OCI-LY1 (cell line): ENCODE data around the gene RET.

Experiments
- H2AFZ ChIP-seq: fragments of 200-600 bp; sonication (generic), shearing (Covaris generic); 2 replicates; pipeline ENCODE4 v1.6.0; 2014; ENCODE audit warnings: antibody characterized with exemption, mild to moderate bottlenecking, low read length
- H3F3A ChIP-seq: fragments of 200-600 bp; sonication (generic), shearing (Covaris generic); 2 replicates; pipeline ENCODE4 v1.6.0; 2014; ENCODE audit warnings: mild to moderate bottlenecking, antibody characterized with exemption, low read length, moderate library complexity; ENCODE audit not compliant: insufficient read depth
- H3K27ac ChIP-seq: fragments of 200-600 bp; sonication (generic); 2 replicates; pipeline ENCODE4 v1.5.1; 2014; ENCODE audit warnings: low read length, mixed run types, mild to moderate bottlenecking, low read depth; ENCODE audit not compliant: poor library complexity, severe bottlenecking
- H3K27me3 ChIP-seq: fragments of 200-600 bp; sonication (generic); 2 replicates; pipeline ENCODE4 v1.6.0; 2014; ENCODE audit warnings: antibody characterized with exemption, mild to moderate bottlenecking, low read length, moderate library complexity; ENCODE audit not compliant: insufficient read depth
- H3K36me3 ChIP-seq: fragments of 200-600 bp; sonication (generic); 2 replicates; pipeline ENCODE4 v1.6.1; 2014; ENCODE audit warnings: mild to moderate bottlenecking, antibody characterized with exemption, low read length, moderate library complexity, mixed read lengths; ENCODE audit not compliant: insufficient read depth
- H3K4me1 ChIP-seq: fragments of 200-600 bp; sonication (generic); 2 replicates; pipeline ENCODE4 v1.5.1; 2014; ENCODE audit warnings: mild to moderate bottlenecking, low read length, moderate library complexity; ENCODE audit not compliant: insufficient read depth, severe bottlenecking
- H3K4me2 ChIP-seq: fragments of 200-600 bp; sonication (generic), shearing (Covaris generic); 2 replicates; pipeline ENCODE4 v1.6.1; 2014; ENCODE audit warnings: low read length
- H3K4me3 ChIP-seq: fragments of 200-600 bp; sonication (generic); 2 replicates; pipeline ENCODE4 v1.5.1; 2014; ENCODE audit warnings: low read length, low read depth, mild to moderate bottlenecking, mixed read lengths; ENCODE audit not compliant: poor library complexity, severe bottlenecking
- H3K79me2 ChIP-seq: fragments of 200-600 bp; shearing (Covaris generic); 2 replicates; pipeline ENCODE4 v1.6.1; 2016; ENCODE audit warnings: mixed run types, low read length, mixed read lengths; ENCODE audit not compliant: insufficient read depth
- H3K9ac ChIP-seq: fragments of 200-600 bp; sonication (generic), shearing (Covaris generic); 2 replicates; pipeline ENCODE4 v1.6.1; 2014; ENCODE audit warnings: mild to moderate bottlenecking, low read length, mixed read lengths
- H3K9me2 ChIP-seq: fragments of 200-600 bp; sonication (generic), shearing (Covaris generic); 2 replicates; pipeline ENCODE4 v1.6.1; 2014; ENCODE audit warnings: low read depth, mild to moderate bottlenecking, low read length, mixed read lengths
- H3K9me3 ChIP-seq: fragments of 200-600 bp; shearing (Covaris generic); 2 replicates; pipeline ENCODE4 v1.6.1; 2014; ENCODE audit warnings: low read length, mixed read lengths
- H4K20me1 ChIP-seq: fragments of 200-600 bp; sonication (generic), shearing (Covaris generic); 2 replicates; pipeline ENCODE4 v1.6.0; 2016; ENCODE audit warnings: mild to moderate bottlenecking, low read length; ENCODE audit not compliant: insufficient read depth
- EZH2 ChIP-seq: fragments of 200-600 bp; sonication (generic), shearing (Covaris generic); IDR thresholded peaks from 2 replicates; pipeline ENCODE4 v1.8.0; 2017; ENCODE audit warnings: borderline replicate concordance, mixed run types, mild to moderate bottlenecking, antibody characterized with exemption, low read length, moderate library complexity, mixed read lengths
- TF ChIP-seq, protein P1 (sequence below): fragments of 200-600 bp; sonication (generic), shearing (Covaris generic); IDR thresholded peaks from 2 replicates; pipeline ENCODE4 v1.5.1; 2017; ENCODE audit warnings: mild to moderate bottlenecking, antibody characterized with exemption, low read length, moderate library complexity, mixed read lengths

The RET gene

DNA sequence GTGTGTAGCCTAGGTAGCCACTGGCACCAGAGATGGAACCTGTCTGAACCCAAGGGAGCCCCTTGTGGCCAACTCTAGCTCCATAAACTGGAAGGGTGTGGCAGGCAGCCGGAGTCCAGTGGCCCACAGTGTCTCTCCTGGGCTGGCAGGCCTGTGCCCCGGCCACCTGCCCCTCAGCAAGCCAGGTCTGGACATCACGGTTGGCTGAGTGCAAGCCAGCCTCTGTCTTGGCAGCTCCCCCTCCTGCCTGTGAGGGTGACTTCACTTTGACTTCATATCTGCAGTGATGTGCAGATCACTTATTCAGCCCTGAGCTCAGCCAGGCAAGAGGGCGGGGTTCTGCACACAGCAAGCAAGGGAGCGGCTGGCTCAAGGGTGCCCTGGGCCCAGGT, 1.3 kb upstream of the RET start:
- H4K20me1 ChIP-seq, result no peaks in the 10 kb centered on the region
- no peak overlapping the region for H3K4me3 ChIP-seq
- no peaks in the 10 kb centered on the region for H3K79me2 ChIP-seq
- H3K27me3 ChIP-seq, result no peaks in the 10 kb centered on the region
- H3K27ac ChIP-seq, result no peak overlapping the region
- H3K9me3 ChIP-seq, result no peaks in the 10 kb centered on the region
- no peaks in the 10 kb centered on the region for H3K36me3 ChIP-seq
- H3K9me2 ChIP-seq, result no peaks in the 10 kb centered on the region
- no peak overlapping the region for H2AFZ ChIP-seq
- TF ChIP-seq, protein P1, sequence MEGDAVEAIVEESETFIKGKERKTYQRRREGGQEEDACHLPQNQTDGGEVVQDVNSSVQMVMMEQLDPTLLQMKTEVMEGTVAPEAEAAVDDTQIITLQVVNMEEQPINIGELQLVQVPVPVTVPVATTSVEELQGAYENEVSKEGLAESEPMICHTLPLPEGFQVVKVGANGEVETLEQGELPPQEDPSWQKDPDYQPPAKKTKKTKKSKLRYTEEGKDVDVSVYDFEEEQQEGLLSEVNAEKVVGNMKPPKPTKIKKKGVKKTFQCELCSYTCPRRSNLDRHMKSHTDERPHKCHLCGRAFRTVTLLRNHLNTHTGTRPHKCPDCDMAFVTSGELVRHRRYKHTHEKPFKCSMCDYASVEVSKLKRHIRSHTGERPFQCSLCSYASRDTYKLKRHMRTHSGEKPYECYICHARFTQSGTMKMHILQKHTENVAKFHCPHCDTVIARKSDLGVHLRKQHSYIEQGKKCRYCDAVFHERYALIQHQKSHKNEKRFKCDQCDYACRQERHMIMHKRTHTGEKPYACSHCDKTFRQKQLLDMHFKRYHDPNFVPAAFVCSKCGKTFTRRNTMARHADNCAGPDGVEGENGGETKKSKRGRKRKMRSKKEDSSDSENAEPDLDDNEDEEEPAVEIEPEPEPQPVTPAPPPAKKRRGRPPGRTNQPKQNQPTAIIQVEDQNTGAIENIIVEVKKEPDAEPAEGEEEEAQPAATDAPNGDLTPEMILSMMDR, result peak; percentile 17; the same call in 1 of the 2 replicates
- no peak for TF ChIP-seq EZH2
- no peak overlapping the region for H3K4me2 ChIP-seq
- H3K4me1 ChIP-seq, result no peaks in the 10 kb centered on the region
- H3K9ac ChIP-seq, result no peak overlapping the region
- H3F3A ChIP-seq, result no peaks in the 10 kb centered on the region

DNA sequence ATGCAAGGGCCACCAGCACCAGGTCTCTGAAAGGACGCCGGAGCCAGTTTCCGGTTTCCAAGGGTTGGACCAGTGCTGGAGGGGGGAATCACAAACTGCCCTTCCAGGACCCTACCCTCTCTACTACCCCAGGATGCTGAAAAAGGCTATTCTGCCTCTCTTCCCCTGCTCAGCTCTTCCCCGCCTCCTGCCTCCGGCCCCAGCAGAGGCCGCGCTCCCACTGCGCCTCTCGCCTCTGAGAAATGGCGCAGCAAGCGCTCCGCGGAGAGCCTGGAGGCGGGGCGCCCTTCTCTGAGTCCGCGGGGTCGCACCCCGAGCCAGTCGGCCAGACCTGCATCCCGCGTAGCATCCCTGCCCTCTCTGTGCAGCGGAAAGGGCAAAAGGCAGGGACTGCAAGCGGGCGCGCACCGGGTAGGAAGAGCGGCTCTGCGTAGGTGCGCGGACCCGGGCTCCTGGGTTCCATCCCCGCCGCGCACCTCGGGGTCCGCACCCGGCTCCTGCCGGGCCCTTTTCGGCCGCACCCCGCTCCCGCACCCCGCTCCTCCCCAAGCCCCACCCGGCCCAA, 476 bp upstream of the RET start:
- Histone ChIP-seq H3K4me1 (no peaks in the 10 kb centered on the region), H3K4me3 (no peak overlapping the region), H4K20me1 (no peaks in the 10 kb centered on the region), H3K9me2 (no peaks in the 10 kb centered on the region), H3K79me2 (no peaks in the 10 kb centered on the region), H3K36me3 (no peaks in the 10 kb centered on the region), H3K4me2 (no peak overlapping the region), H3K9me3 (no peaks in the 10 kb centered on the region), H2AFZ (no peak overlapping the region), H3K27me3 (no peaks in the 10 kb centered on the region), H3F3A (no peaks in the 10 kb centered on the region), H3K27ac (no peak overlapping the region), H3K9ac (no peak overlapping the region)
- no peak for TF ChIP-seq EZH2
- TF ChIP-seq, protein P1, result no peak

DNA sequence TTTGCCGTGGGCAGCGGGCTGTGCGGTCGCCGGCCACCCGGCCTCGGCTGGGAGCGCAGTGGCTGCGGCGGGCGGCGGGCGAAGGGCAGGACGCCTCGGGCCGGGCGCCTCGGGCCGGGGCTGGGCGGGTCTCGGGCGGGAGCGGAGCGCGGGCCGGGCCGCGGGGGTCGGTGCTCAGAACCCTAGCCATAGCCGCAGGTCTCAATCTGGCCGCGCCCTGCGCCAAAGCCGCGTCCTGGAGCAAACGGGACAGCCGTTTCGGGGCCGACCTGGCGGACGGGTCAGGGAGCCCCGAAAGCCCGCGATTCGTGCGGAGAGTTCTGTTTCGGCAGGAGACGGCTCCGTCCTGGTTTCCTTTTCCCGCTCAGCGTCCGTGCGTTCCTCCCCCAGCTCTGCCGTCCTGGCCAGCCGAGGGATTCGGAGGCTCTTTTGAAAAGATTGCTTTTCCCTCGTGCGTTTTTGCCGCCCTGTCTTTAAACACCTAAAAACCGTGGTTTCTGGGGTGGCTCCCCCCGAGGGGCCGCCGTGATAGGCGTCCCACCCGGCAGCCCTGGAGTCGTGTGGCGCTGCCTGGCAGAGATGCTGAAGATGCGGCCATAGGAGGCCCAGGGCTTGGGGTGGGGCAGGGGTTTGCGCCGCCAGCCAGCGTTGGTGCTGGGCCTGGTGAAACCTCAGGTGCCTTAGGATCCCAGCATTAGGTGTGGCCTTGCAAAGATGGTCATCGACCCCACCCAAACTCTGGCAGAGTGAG, 727 bp downstream of the RET start:
- no peak overlapping the region for H3K9ac ChIP-seq
- no peaks in the 10 kb centered on the region for H3F3A ChIP-seq
- H2AFZ ChIP-seq, result no peak overlapping the region
- TF ChIP-seq, protein P1, result no peak
- TF ChIP-seq EZH2, result no peak
- H3K27ac ChIP-seq, result no peak overlapping the region
- H3K4me3 ChIP-seq, result no peak overlapping the region
- H3K9me3 ChIP-seq, result no peaks in the 10 kb centered on the region
- no peaks in the 10 kb centered on the region for H3K27me3 ChIP-seq
- no peak overlapping the region for H3K4me2 ChIP-seq
- no peaks in the 10 kb centered on the region for H3K9me2 ChIP-seq
- no peaks in the 10 kb centered on the region for H3K79me2 ChIP-seq
- no peaks in the 10 kb centered on the region for H4K20me1 ChIP-seq
- no peaks in the 10 kb centered on the region for H3K4me1 ChIP-seq
- no peaks in the 10 kb centered on the region for H3K36me3 ChIP-seq
